GM23338 (cell line): ENCODE data around the gene LAT. TPM values are rescaled to one million over a fixed set of nuclear protein-coding genes. Genes with fewer than 3 reads are reported as not detected.

Source experiments
- ATAC-seq: fragments of 200-7000 bp; cut with Tn5 transposase; 3 replicates; pipeline ENCODE4 v1.9.1; 2020
- DNase-seq: peaks from one replicate; pipeline ENCODE4 v3.0.0-alpha.2; 2015; ENCODE audit warnings: low spot score
- H2AFZ ChIP-seq: fragments of 200-600 bp; sonication (generic); 2 replicates; pipeline ENCODE4 v1.8.0; 2016; ENCODE audit warnings: antibody characterized with exemption, mild to moderate bottlenecking, moderate library complexity
- H3F3A ChIP-seq: fragments of 200-600 bp; sonication (generic); replicated peaks from 2 replicates; pipeline ENCODE4 v1.8.0; 2017; ENCODE audit warnings: antibody characterized with exemption, mixed run types, low read depth
- H3K27ac ChIP-seq: fragments of 200-600 bp; sonication (generic); 2 replicates; pipeline ENCODE4 v1.6.1; 2016; ENCODE audit warnings: low read depth
- H3K27me3 ChIP-seq: fragments of 200-600 bp; sonication (generic); 2 replicates; pipeline ENCODE4 v1.8.0; 2016; ENCODE audit warnings: mild to moderate bottlenecking, mixed run types, moderate library complexity; ENCODE audit not compliant: insufficient read depth
- H3K36me3 ChIP-seq: fragments of 200-600 bp; sonication (generic); 2 replicates; pipeline ENCODE4 v1.8.0; 2016; ENCODE audit warnings: mild to moderate bottlenecking; ENCODE audit not compliant: insufficient read depth
- H3K4me1 ChIP-seq: fragments of 200-600 bp; sonication (generic); 2 replicates; pipeline ENCODE4 v1.8.0; 2016; ENCODE audit warnings: mild to moderate bottlenecking, moderate library complexity; ENCODE audit not compliant: insufficient read depth
- H3K4me2 ChIP-seq: fragments of 200-600 bp; sonication (generic); 2 replicates; pipeline ENCODE4 v1.7.1; 2017; ENCODE audit warnings: mixed run types
- H3K4me3 ChIP-seq: fragments of 200-600 bp; sonication (generic); 2 replicates; pipeline ENCODE4 v1.6.1; 2016; ENCODE audit warnings: mixed run types
- H3K79me2 ChIP-seq: fragments of 200-600 bp; sonication (generic); replicated peaks from 2 replicates; pipeline ENCODE4 v1.8.0; 2017; ENCODE audit warnings: mild to moderate bottlenecking; ENCODE audit not compliant: insufficient read depth
- H3K9me2 ChIP-seq: fragments of 200-600 bp; sonication (generic); 2 replicates; pipeline ENCODE4 v1.8.0; 2017; ENCODE audit not compliant: insufficient read depth
- H4K20me1 ChIP-seq: fragments of 200-600 bp; sonication (generic); replicated peaks from 2 replicates; pipeline ENCODE4 v1.8.0; 2017; ENCODE audit warnings: mild to moderate bottlenecking; ENCODE audit not compliant: insufficient read depth
- H3K27ac Mint-ChIP-seq: 2 replicates; pipeline ENCODE4 v1.8.0; 2020; ENCODE audit warnings: inconsistent platforms, mild to moderate bottlenecking, moderate library complexity, mixed read lengths
- H3K27me3 Mint-ChIP-seq: 3 replicates; pipeline ENCODE4 v1.8.0; 2022; ENCODE audit warnings: low read depth, mild to moderate bottlenecking, moderate library complexity, mixed read lengths, inconsistent platforms; ENCODE audit not compliant: insufficient read depth, poor library complexity
- H3K36me3 Mint-ChIP-seq: 3 replicates; pipeline ENCODE4 v1.8.0; 2021; ENCODE audit warnings: low read depth, mild to moderate bottlenecking, inconsistent platforms, moderate library complexity, mixed read lengths
- H3K4me1 Mint-ChIP-seq: 3 replicates; pipeline ENCODE4 v1.8.0; 2020; ENCODE audit warnings: mild to moderate bottlenecking, inconsistent platforms, mixed read lengths
- H3K4me3 Mint-ChIP-seq: 3 replicates; pipeline ENCODE4 v1.8.0; 2021; ENCODE audit warnings: moderate library complexity, mild to moderate bottlenecking, inconsistent platforms, mixed read lengths
- H3K9me3 Mint-ChIP-seq: 3 replicates; pipeline ENCODE4 v1.8.0; 2020; ENCODE audit warnings: moderate library complexity, mild to moderate bottlenecking, inconsistent platforms, mixed read lengths
- CREB1 ChIP-seq: fragments of 250-450 bp; sonication (Bioruptor Pico); IDR thresholded peaks from 2 replicates; pipeline ENCODE4 v1.5.0; 2020; ENCODE audit warnings: low read depth, mild to moderate bottlenecking, moderate library complexity
- EZH2 ChIP-seq: fragments of 200-600 bp; sonication (generic); IDR thresholded peaks from one replicate; pipeline ENCODE4 v1.8.0; 2017; ENCODE audit warnings: antibody characterized with exemption, mild to moderate bottlenecking, low read depth; ENCODE audit not compliant: unreplicated experiment
- EZH2phosphoT487 ChIP-seq: fragments of 200-600 bp; sonication (generic); IDR thresholded peaks from one replicate; pipeline ENCODE4 v1.8.1; 2018; ENCODE audit warnings: antibody characterized with exemption; ENCODE audit not compliant: unreplicated experiment
- JUNB ChIP-seq: IDR thresholded peaks from one replicate; pipeline ENCODE4 v1.6.1; 2016; ENCODE audit warnings: antibody characterized with exemption; ENCODE audit not compliant: unreplicated experiment
- NANOG ChIP-seq: IDR thresholded peaks from 2 replicates; pipeline ENCODE4 v1.6.1; 2016; ENCODE audit warnings: antibody characterized with exemption, borderline replicate concordance
- POLR2AphosphoS5 ChIP-seq: IDR thresholded peaks from 2 replicates; pipeline ENCODE4 v1.6.1; 2016; ENCODE audit warnings: antibody characterized with exemption, low read depth
- STAT1 ChIP-seq: IDR thresholded peaks from one replicate; pipeline ENCODE4 v1.6.1; 2016; ENCODE audit warnings: antibody characterized with exemption; ENCODE audit not compliant: unreplicated experiment
- ZNF114 ChIP-seq: fragments of 250-450 bp; sonication (Bioruptor Pico); IDR thresholded peaks from 2 replicates; pipeline ENCODE4 v1.5.0; 2020; ENCODE audit warnings: mild to moderate bottlenecking, moderate library complexity
- ZNF331 ChIP-seq: fragments of 250-450 bp; sonication (Bioruptor Pico); IDR thresholded peaks from 2 replicates; pipeline ENCODE4 v1.5.0; 2020; ENCODE audit warnings: low read depth, mild to moderate bottlenecking, moderate library complexity
- long read RNA-seq: library from polyadenylated mRNA; unstranded; transcript quantifications from one replicate; pipeline ENCODE4 v2.0.0, GENCODE V29; 2020; ENCODE audit not compliant: unreplicated experiment
- polyA plus RNA-seq: library from polyadenylated mRNA; unstranded; fragments of >200 nt; fragmentation: Nextera tagmentation; extraction: Ambion mirVana; gene quantifications from 2 replicates; pipeline ENCODE4 v1.2.1, GENCODE V29; 2016
- total RNA-seq: library from RNA; depleted of rRNA; stranded (reverse); fragments of >200 nt; shearing (Covaris generic); gene quantifications from 2 replicates; pipeline ENCODE4 v1.2.3, GENCODE V29; 2014; rRNA removed
- TF ChIP-seq, protein P1 (sequence below), 2 experiments: fragments of 200-600 bp in 1 of 2; sonication (generic) in 1 of 2; conservative IDR thresholded peaks; 2 replicates each; pipeline versions ENCODE4 v1.5.1 to v1.6.1; 2016 to 2017; ENCODE audit warnings: antibody characterized with exemption in 2 of 2, low read depth in 2 of 2, mild to moderate bottlenecking in 2 of 2, moderate library complexity in 1 of 2
- TF ChIP-seq, protein P2 (sequence below): IDR thresholded peaks from one replicate; pipeline ENCODE4 v1.6.1; 2018; ENCODE audit warnings: antibody characterized with exemption; ENCODE audit not compliant: unreplicated experiment
- TF ChIP-seq, protein P3 (sequence below): IDR thresholded peaks from 2 replicates; pipeline ENCODE4 v1.6.1; 2016; ENCODE audit warnings: antibody characterized with exemption
- TF ChIP-seq, protein P4 (sequence below): fragments of 250-450 bp; sonication (Bioruptor Pico); IDR thresholded peaks from 2 replicates; pipeline ENCODE4 v1.5.0; 2020; ENCODE audit warnings: mild to moderate bottlenecking, moderate library complexity

The LAT gene, protein sequence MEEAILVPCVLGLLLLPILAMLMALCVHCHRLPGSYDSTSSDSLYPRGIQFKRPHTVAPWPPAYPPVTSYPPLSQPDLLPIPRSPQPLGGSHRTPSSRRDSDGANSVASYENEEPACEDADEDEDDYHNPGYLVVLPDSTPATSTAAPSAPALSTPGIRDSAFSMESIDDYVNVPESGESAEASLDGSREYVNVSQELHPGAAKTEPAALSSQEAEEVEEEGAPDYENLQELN
- total RNA-seq, result 0.19 and 2.4 TPM in 2 replicates
- polyA plus RNA-seq, result 1.3 and 2.2 TPM in 2 replicates
- long read RNA-seq, result 0 reads

DNA sequence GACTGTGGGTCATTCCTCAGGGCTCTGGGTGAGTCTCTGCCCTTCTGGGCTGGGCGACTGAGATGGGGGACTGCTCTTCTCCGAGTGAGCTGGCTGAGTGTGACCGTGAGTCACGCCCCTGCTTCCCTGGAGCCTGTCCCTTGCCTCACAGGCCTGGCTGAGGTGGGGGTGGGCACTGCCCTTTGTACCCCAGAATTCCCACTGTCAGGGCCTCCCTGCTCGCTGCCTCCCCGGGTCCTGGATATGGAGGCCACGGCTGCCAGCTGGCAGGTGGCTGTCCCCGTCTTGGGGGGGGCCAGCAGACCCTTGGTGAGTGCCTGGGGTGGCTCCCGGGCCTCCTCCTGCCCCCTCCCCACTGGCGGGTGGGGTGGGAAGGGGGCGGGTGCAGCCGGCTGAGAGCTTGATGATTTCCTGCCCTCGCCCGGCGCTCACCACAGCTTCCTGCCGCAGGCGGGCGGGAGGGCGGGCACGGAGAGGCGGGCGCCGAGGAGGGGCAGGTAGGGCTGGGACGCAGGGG lies at the start of gene LAT:
Gene LAT (plus strand): TSS at position 434 of the 517 bp plus-strand sequence. CDS start 366 bp downstream, outside the sequence.
- DNase-seq, result no peak
- H3K27me3 Mint-ChIP-seq, result peaks cover 15% of the 10 kb centered on the region
- TF ChIP-seq, protein P1, sequence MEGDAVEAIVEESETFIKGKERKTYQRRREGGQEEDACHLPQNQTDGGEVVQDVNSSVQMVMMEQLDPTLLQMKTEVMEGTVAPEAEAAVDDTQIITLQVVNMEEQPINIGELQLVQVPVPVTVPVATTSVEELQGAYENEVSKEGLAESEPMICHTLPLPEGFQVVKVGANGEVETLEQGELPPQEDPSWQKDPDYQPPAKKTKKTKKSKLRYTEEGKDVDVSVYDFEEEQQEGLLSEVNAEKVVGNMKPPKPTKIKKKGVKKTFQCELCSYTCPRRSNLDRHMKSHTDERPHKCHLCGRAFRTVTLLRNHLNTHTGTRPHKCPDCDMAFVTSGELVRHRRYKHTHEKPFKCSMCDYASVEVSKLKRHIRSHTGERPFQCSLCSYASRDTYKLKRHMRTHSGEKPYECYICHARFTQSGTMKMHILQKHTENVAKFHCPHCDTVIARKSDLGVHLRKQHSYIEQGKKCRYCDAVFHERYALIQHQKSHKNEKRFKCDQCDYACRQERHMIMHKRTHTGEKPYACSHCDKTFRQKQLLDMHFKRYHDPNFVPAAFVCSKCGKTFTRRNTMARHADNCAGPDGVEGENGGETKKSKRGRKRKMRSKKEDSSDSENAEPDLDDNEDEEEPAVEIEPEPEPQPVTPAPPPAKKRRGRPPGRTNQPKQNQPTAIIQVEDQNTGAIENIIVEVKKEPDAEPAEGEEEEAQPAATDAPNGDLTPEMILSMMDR (conservative IDR thresholded peaks at IDR 0.05; ENCODE audit: low read depth in 2 of 2), result no peak
- TF ChIP-seq STAT1, result no peak
- TF ChIP-seq, protein P2, sequence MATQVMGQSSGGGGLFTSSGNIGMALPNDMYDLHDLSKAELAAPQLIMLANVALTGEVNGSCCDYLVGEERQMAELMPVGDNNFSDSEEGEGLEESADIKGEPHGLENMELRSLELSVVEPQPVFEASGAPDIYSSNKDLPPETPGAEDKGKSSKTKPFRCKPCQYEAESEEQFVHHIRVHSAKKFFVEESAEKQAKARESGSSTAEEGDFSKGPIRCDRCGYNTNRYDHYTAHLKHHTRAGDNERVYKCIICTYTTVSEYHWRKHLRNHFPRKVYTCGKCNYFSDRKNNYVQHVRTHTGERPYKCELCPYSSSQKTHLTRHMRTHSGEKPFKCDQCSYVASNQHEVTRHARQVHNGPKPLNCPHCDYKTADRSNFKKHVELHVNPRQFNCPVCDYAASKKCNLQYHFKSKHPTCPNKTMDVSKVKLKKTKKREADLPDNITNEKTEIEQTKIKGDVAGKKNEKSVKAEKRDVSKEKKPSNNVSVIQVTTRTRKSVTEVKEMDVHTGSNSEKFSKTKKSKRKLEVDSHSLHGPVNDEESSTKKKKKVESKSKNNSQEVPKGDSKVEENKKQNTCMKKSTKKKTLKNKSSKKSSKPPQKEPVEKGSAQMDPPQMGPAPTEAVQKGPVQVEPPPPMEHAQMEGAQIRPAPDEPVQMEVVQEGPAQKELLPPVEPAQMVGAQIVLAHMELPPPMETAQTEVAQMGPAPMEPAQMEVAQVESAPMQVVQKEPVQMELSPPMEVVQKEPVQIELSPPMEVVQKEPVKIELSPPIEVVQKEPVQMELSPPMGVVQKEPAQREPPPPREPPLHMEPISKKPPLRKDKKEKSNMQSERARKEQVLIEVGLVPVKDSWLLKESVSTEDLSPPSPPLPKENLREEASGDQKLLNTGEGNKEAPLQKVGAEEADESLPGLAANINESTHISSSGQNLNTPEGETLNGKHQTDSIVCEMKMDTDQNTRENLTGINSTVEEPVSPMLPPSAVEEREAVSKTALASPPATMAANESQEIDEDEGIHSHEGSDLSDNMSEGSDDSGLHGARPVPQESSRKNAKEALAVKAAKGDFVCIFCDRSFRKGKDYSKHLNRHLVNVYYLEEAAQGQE, result no peak
- TF ChIP-seq JUNB, result no peak
- TF ChIP-seq, protein P3, sequence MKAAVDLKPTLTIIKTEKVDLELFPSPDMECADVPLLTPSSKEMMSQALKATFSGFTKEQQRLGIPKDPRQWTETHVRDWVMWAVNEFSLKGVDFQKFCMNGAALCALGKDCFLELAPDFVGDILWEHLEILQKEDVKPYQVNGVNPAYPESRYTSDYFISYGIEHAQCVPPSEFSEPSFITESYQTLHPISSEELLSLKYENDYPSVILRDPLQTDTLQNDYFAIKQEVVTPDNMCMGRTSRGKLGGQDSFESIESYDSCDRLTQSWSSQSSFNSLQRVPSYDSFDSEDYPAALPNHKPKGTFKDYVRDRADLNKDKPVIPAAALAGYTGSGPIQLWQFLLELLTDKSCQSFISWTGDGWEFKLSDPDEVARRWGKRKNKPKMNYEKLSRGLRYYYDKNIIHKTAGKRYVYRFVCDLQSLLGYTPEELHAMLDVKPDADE, result no peak
- TF ChIP-seq ZNF331 (CRISPR knock-in tag), result no peak
- TF ChIP-seq EZH2phosphoT487, result no peak
- TF ChIP-seq, protein P4, sequence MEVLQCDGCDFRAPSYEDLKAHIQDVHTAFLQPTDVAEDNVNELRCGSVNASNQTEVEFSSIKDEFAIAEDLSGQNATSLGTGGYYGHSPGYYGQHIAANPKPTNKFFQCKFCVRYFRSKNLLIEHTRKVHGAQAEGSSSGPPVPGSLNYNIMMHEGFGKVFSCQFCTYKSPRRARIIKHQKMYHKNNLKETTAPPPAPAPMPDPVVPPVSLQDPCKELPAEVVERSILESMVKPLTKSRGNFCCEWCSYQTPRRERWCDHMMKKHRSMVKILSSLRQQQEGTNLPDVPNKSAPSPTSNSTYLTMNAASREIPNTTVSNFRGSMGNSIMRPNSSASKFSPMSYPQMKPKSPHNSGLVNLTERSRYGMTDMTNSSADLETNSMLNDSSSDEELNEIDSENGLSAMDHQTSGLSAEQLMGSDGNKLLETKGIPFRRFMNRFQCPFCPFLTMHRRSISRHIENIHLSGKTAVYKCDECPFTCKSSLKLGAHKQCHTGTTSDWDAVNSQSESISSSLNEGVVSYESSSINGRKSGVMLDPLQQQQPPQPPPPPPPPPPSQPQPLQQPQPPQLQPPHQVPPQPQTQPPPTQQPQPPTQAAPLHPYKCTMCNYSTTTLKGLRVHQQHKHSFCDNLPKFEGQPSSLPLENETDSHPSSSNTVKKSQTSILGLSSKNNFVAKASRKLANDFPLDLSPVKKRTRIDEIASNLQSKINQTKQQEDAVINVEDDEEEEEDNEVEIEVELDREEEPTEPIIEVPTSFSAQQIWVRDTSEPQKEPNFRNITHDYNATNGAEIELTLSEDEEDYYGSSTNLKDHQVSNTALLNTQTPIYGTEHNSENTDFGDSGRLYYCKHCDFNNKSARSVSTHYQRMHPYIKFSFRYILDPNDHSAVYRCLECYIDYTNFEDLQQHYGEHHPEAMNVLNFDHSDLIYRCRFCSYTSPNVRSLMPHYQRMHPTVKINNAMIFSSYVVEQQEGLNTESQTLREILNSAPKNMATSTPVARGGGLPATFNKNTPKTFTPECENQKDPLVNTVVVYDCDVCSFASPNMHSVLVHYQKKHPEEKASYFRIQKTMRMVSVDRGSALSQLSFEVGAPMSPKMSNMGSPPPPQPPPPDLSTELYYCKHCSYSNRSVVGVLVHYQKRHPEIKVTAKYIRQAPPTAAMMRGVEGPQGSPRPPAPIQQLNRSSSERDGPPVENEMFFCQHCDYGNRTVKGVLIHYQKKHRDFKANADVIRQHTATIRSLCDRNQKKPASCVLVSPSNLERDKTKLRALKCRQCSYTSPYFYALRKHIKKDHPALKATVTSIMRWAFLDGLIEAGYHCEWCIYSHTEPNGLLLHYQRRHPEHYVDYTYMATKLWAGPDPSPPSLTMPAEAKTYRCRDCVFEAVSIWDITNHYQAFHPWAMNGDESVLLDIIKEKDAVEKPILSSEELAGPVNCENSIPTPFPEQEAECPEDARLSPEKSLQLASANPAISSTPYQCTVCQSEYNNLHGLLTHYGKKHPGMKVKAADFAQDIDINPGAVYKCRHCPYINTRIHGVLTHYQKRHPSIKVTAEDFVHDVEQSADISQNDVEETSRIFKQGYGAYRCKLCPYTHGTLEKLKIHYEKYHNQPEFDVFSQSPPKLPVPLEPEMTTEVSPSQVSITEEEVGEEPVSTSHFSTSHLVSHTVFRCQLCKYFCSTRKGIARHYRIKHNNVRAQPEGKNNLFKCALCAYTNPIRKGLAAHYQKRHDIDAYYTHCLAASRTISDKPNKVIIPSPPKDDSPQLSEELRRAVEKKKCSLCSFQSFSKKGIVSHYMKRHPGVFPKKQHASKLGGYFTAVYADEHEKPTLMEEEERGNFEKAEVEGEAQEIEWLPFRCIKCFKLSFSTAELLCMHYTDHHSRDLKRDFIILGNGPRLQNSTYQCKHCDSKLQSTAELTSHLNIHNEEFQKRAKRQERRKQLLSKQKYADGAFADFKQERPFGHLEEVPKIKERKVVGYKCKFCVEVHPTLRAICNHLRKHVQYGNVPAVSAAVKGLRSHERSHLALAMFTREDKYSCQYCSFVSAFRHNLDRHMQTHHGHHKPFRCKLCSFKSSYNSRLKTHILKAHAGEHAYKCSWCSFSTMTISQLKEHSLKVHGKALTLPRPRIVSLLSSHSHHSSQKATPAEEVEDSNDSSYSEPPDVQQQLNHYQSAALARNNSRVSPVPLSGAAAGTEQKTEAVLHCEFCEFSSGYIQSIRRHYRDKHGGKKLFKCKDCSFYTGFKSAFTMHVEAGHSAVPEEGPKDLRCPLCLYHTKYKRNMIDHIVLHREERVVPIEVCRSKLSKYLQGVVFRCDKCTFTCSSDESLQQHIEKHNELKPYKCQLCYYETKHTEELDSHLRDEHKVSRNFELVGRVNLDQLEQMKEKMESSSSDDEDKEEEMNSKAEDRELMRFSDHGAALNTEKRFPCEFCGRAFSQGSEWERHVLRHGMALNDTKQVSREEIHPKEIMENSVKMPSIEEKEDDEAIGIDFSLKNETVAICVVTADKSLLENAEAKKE (CRISPR knock-in tag), result no peak
- TF ChIP-seq CREB1 (CRISPR knock-in tag), result no peak
- TF ChIP-seq POLR2AphosphoS5, result no peak
- no peak for TF ChIP-seq EZH2
- no peak for TF ChIP-seq NANOG
- no peak for TF ChIP-seq ZNF114 (CRISPR knock-in tag)
- no peak within 1 kb of the TSS for H2AFZ ChIP-seq
- H3K4me1 Mint-ChIP-seq, result no peaks in the 10 kb centered on the region
- no peaks in the 10 kb centered on the region for H3K4me1 ChIP-seq
- no peak within 1 kb of the TSS for H3K27ac Mint-ChIP-seq
- H3K36me3 Mint-ChIP-seq, result peaks cover 46% of the 10 kb centered on the region
- H3K4me2 ChIP-seq, result no peak within 1 kb of the TSS
- H3K79me2 ChIP-seq, result no peaks in the 10 kb centered on the region
- no peaks in the 10 kb centered on the region for H4K20me1 ChIP-seq
- H3K4me3 Mint-ChIP-seq, result no peak within 1 kb of the TSS
- H3K4me3 ChIP-seq, result no peak within 1 kb of the TSS
- no peaks in the 10 kb centered on the region for H3K27me3 ChIP-seq
- H3F3A ChIP-seq, result no peaks in the 10 kb centered on the region
- 0 out of 2 replicates have a peak, but pooled peaks cover 4% of the 10 kb centered on the region for H3K36me3 ChIP-seq
- ATAC-seq, result no peak
- H3K27ac ChIP-seq, result no peak within 1 kb of the TSS
- H3K9me2 ChIP-seq, result no peaks in the 10 kb centered on the region
- H3K9me3 Mint-ChIP-seq, result peaks cover 5% of the 10 kb centered on the region
